ENCODE data around the gene GOLGA6D.
"Not testable (repeated sequence)": the region's sequence is repeated elsewhere in the genome, so short reads cannot be mapped to it uniquely, and the experiment has no call there.

The GOLGA6D gene

GRCh38 chr15:75314552-75315290, 32.1 kb downstream of the GOLGA6D start:
- ATAC-seq = no peak
- TF ChIP-seq ZC3H10 (CRISPR knock-in tag; IDR thresholded peaks at IDR 0.05) = no peak
- TF ChIP-seq BACH2 (CRISPR knock-in tag; IDR thresholded peaks at IDR 0.05; ENCODE audit: borderline replicate concordance) = no peak
- no peak for TF ChIP-seq CSDC2 (CRISPR knock-in tag; IDR thresholded peaks at IDR 0.05)
- TF ChIP-seq SNAI2 (CRISPR knock-in tag; IDR thresholded peaks at IDR 0.05) = no peak
- TF ChIP-seq ZNF565 (CRISPR knock-in tag; conservative IDR thresholded peaks at IDR 0.05; ENCODE audit: low read depth) = no peak
- TF ChIP-seq CSRNP3 (CRISPR knock-in tag; IDR thresholded peaks at IDR 0.05) = no peak
- TF ChIP-seq ARNTL (CRISPR knock-in tag; IDR thresholded peaks at IDR 0.05; ENCODE audit: borderline replicate concordance, low read depth) = no peak
- TF ChIP-seq ESRRG (CRISPR knock-in tag; IDR thresholded peaks at IDR 0.05) = no peak
- no peak for TF ChIP-seq TSHZ2 (CRISPR knock-in tag; IDR thresholded peaks at IDR 0.05)
- no peak for TF ChIP-seq ZNF8 (CRISPR knock-in tag; IDR thresholded peaks at IDR 0.05)
- no peak for TF ChIP-seq POU6F1 (CRISPR knock-in tag; IDR thresholded peaks at IDR 0.05; ENCODE audit: borderline replicate concordance, low read depth)
- no peak for TF ChIP-seq GLIS3 (CRISPR knock-in tag; IDR thresholded peaks at IDR 0.05)

GRCh38 chr15:75319231-75319897, 36.7 kb downstream of the GOLGA6D start:
- not testable (repeated sequence) for ATAC-seq

GRCh38 chr15:75321711-75322110, 39.1 kb downstream of the GOLGA6D start:
- no peak for TF ChIP-seq TCF4 (CRISPR knock-in tag; IDR thresholded peaks at IDR 0.05; ENCODE audit: borderline replicate concordance)
- no peak for TF ChIP-seq ZNF565 (CRISPR knock-in tag; conservative IDR thresholded peaks at IDR 0.05; ENCODE audit: low read depth)
- TF ChIP-seq ZC3H10 (CRISPR knock-in tag; IDR thresholded peaks at IDR 0.05) = no peak
- no peak for TF ChIP-seq GLIS3 (CRISPR knock-in tag; IDR thresholded peaks at IDR 0.05)
- TF ChIP-seq SNAI2 (CRISPR knock-in tag; IDR thresholded peaks at IDR 0.05) = no peak
- no peak for TF ChIP-seq CSDC2 (CRISPR knock-in tag; IDR thresholded peaks at IDR 0.05)
- TF ChIP-seq ZNF70 (CRISPR knock-in tag; IDR thresholded peaks at IDR 0.05) = no peak
- no peak for TF ChIP-seq BACH2 (CRISPR knock-in tag; IDR thresholded peaks at IDR 0.05; ENCODE audit: borderline replicate concordance)
- no peak for ATAC-seq

GRCh38 chr15:75325922-75326321, 43.3 kb downstream of the GOLGA6D start:
- TF ChIP-seq ZFP30 (CRISPR knock-in tag; IDR thresholded peaks at IDR 0.05) (no peak), TSHZ2 (CRISPR knock-in tag; IDR thresholded peaks at IDR 0.05) (no peak), RARB (CRISPR knock-in tag; IDR thresholded peaks at IDR 0.05) (no peak)

More at GRCh38 chr15:75325922-75326321, 43.3 kb downstream of the GOLGA6D start:
- no peak for ATAC-seq
